PC-3 (cell line): ENCODE measurements around the gene ZNF835. TPM values are rescaled to one million over a fixed set of nuclear protein-coding genes. Genes with fewer than 3 reads are reported as not detected.

ENCODE experiments used
- ATAC-seq: fragments of 200-7000 bp; cut with Tn5 transposase; 2 replicates; pipeline ENCODE4 v1.9.1; 2020; ENCODE audit warnings: mild to moderate bottlenecking, moderate library complexity
- Bru-seq: library from RNA; stranded (reverse); fragments of 400-500 nt; gene quantifications from one replicate; lab custom pipeline; 2021; lab: Mats Ljungman, UMichigan
- BruChase-seq, 2 experiments: library from RNA; stranded (reverse); fragments of 400-500 nt; gene quantifications; one replicate each; lab custom pipeline; 2021; lab: Mats Ljungman, UMichigan
- BruUV-seq: library from RNA; stranded (reverse); fragments of 400-500 nt; replicated peaks from 2 replicates; lab custom pipeline; 2021; lab: Mats Ljungman, UMichigan
- CTCF ChIA-PET: fragments of 300-600 bp; sonication (Branson Sonifier 250); formaldehyde crosslinking; loops from one replicate; lab custom pipeline; 2022; ENCODE audit warnings: antibody characterized with exemption; lab: Charles Lee
- POLR2A ChIA-PET: fragments of 300-600 bp; sonication (Branson Sonifier 250); formaldehyde crosslinking; loops from one replicate; lab custom pipeline; 2022; ENCODE audit warnings: antibody characterized with exemption; ENCODE audit not compliant: unreplicated experiment; lab: Charles Lee
- DNase-seq: peaks from one replicate; pipeline ENCODE4 v3.0.0-alpha.2; 2015
- H2AFZ ChIP-seq: fragments of 300-600 bp; sonication (generic); 2 replicates; pipeline ENCODE4 v1.6.0; 2016; ENCODE audit warnings: antibody characterized with exemption, low read length
- H3F3A ChIP-seq: fragments of 300-600 bp; sonication (generic); one replicate; pipeline ENCODE4 v1.6.0; 2017; ENCODE audit warnings: antibody characterized with exemption, low read length, control low read depth, mild to moderate bottlenecking; ENCODE audit not compliant: unreplicated experiment
- H3K27ac ChIP-seq: fragments of 300-600 bp; sonication (generic); 2 replicates; pipeline ENCODE4 v1.5.1; 2016; ENCODE audit warnings: mild to moderate bottlenecking, low read length
- H3K27me3 ChIP-seq: fragments of 300-600 bp; sonication (generic); 2 replicates; pipeline ENCODE4 v1.6.1; 2016; ENCODE audit warnings: low read length, mixed read lengths
- H3K36me3 ChIP-seq: fragments of 300-600 bp; sonication (generic); 2 replicates; pipeline ENCODE4 v1.6.1; 2016; ENCODE audit warnings: low read depth, mixed run types, low read length, mixed read lengths
- H3K4me1 ChIP-seq: fragments of 300-600 bp; sonication (generic); 2 replicates; pipeline ENCODE4 v1.5.1; 2016; ENCODE audit warnings: low read length; ENCODE audit not compliant: insufficient read depth
- H3K4me2 ChIP-seq: fragments of 300-600 bp; sonication (generic); 2 replicates; pipeline ENCODE4 v1.6.0; 2016; ENCODE audit warnings: low read length
- H3K4me3 ChIP-seq: fragments of 300-600 bp; sonication (generic); 2 replicates; pipeline ENCODE4 v1.5.1; 2016; ENCODE audit warnings: mild to moderate bottlenecking, low read length, mixed read lengths
- H3K79me2 ChIP-seq: fragments of 300-600 bp; sonication (generic); 2 replicates; pipeline ENCODE4 v1.6.1; 2017; ENCODE audit warnings: low read length, mixed read lengths
- H3K9ac ChIP-seq: fragments of 300-600 bp; sonication (generic); 2 replicates; pipeline ENCODE4 v1.6.0; 2016; ENCODE audit warnings: mild to moderate bottlenecking, low read length
- H3K9me2 ChIP-seq: fragments of 300-600 bp; sonication (generic); replicated peaks from 2 replicates; pipeline ENCODE4 v1.6.1; 2016; ENCODE audit warnings: mixed run types, low read length, mixed read lengths
- H3K9me3 ChIP-seq: fragments of 300-600 bp; sonication (generic); 2 replicates; pipeline ENCODE4 v1.6.1; 2016; ENCODE audit warnings: low read length, mixed read lengths
- H4K20me1 ChIP-seq: fragments of 300-600 bp; sonication (generic); 2 replicates; pipeline ENCODE4 v1.6.1; 2016; ENCODE audit warnings: low read length, mixed read lengths
- CTCF ChIP-seq: fragments of 300-600 bp; sonication (generic); conservative IDR thresholded peaks from 2 replicates; pipeline ENCODE4 v1.5.1; 2017; ENCODE audit warnings: antibody characterized with exemption, low read depth, mild to moderate bottlenecking, low read length
- EZH2 ChIP-seq: fragments of 300-600 bp; sonication (generic); IDR thresholded peaks from one replicate; pipeline ENCODE4 v1.6.1; 2017; ENCODE audit warnings: antibody characterized with exemption, mild to moderate bottlenecking, low read length; ENCODE audit not compliant: unreplicated experiment
- EZH2phosphoT487 ChIP-seq: fragments of 300-600 bp; sonication (generic); IDR thresholded peaks from 2 replicates; pipeline ENCODE4 v1.6.1; 2018; ENCODE audit warnings: mild to moderate bottlenecking, antibody characterized with exemption, low read length, borderline replicate concordance
- intact Hi-C: fragments of 100-400 bp; cut with micrococcal nuclease; formaldehyde crosslinking; loops from 2 replicates; pipeline ENCODE4 v1.9.0; 2023
- long read RNA-seq: library from polyadenylated mRNA; unstranded; transcript quantifications from one replicate; pipeline ENCODE4 v2.0.0, GENCODE V29; 2021; ENCODE audit not compliant: unreplicated experiment
- total RNA-seq: library from RNA; depleted of rRNA; stranded (reverse); fragments of >200 nt; gene quantifications from 2 replicates; pipeline ENCODE4 v1.2.3, GENCODE V29; 2014; rRNA removed

The ZNF835 gene
- total RNA-seq (not detected in 2 replicates), Bru-seq, nascent RNA (not detected), BruChase-seq, experiment 1, labeled RNA remaining after a 6-hour chase (percentile 7 among the genes with signal in this experiment), BruChase-seq, experiment 2, labeled RNA remaining after a 2-hour chase (not detected)
- long read RNA-seq: 0 reads

DNA sequence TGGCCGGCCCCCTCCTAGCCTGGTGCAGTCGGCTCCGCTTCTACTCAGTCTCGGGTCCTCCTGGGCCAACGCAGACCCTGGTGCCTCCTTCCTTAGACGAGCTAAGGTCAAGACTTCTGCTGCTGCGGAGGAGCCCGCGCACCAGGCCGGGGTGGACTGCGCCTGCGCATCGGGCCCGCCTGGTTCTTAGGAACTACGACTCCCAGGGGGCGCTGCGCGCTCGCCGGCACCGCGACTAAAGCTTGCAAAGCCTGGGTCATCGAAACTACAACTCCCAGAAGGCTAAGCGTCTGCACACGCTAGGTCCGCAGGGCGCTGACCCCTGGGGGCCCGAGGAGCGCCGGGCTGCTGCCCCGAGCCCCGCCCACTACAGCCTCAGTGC lies at the start of gene ZNF835:
Gene ZNF835, minus strand, starts transcription at position 145 of the 382 bp plus-strand sequence. CDS start 6,559 bp downstream, outside the sequence.
- ChIA-PET POLR2A (no interaction called here), CTCF (no interaction called here)
- H3F3A ChIP-seq: no peaks in the 10 kb centered on the region
- no peak within 1 kb of the TSS for H3K4me2 ChIP-seq
- ATAC-seq: no peak
- H3K9me3 ChIP-seq: peaks cover 47% of the 10 kb centered on the region
- DNase-seq: no peak
- no peaks in the 10 kb centered on the region for H3K9me2 ChIP-seq
- no TSS peak for BruUV-seq
- H2AFZ ChIP-seq: no peak within 1 kb of the TSS
- intact Hi-C loops: no loop called here
- H3K27me3 ChIP-seq: no peaks in the 10 kb centered on the region
- H3K79me2 ChIP-seq: no peaks in the 10 kb centered on the region
- no peak within 1 kb of the TSS for H3K9ac ChIP-seq
- no peak for TF ChIP-seq CTCF
- no peak for TF ChIP-seq EZH2
- no peak for TF ChIP-seq EZH2phosphoT487
- H3K4me3 ChIP-seq: no peak within 1 kb of the TSS
- H3K27ac ChIP-seq: no peak within 1 kb of the TSS
- no peaks in the 10 kb centered on the region for H3K36me3 ChIP-seq
- H3K4me1 ChIP-seq: no peaks in the 10 kb centered on the region
- H4K20me1 ChIP-seq: no peaks in the 10 kb centered on the region

- TF ChIP-seq EZH2: no peak
- TF ChIP-seq CTCF: no peak
- no peak for TF ChIP-seq EZH2phosphoT487
- no TSS peak for BruUV-seq
- H3K9ac ChIP-seq: no peak overlapping the region
- H4K20me1 ChIP-seq: no peaks in the 10 kb centered on the region
- H3K9me2 ChIP-seq: no peaks in the 10 kb centered on the region
- DNase-seq (no peak), ATAC-seq (no peak)
- H3K36me3 ChIP-seq: no peaks in the 10 kb centered on the region
- H3K4me1 ChIP-seq: no peaks in the 10 kb centered on the region
- H3K27ac ChIP-seq: no peak overlapping the region
- H3K9me3 ChIP-seq: peaks cover 27% of the 10 kb centered on the region
- no peaks in the 10 kb centered on the region for H3K27me3 ChIP-seq
- intact Hi-C loops: loop anchor here (10.0 kb wide), 1 partner anchor 115 kb away; no protein-coding TSS in a partner anchor
- H2AFZ ChIP-seq: no peak overlapping the region
- no peaks in the 10 kb centered on the region for H3F3A ChIP-seq
- CTCF ChIA-PET: no interaction called here
- H3K4me3 ChIP-seq: no peak overlapping the region
- no peaks in the 10 kb centered on the region for H3K79me2 ChIP-seq
- POLR2A ChIA-PET: no interaction called here
- no peak overlapping the region for H3K4me2 ChIP-seq
Measured at GRCh38 chr19:56720281-56720680, 48.7 kb upstream of the ZNF835 start.

DNA sequence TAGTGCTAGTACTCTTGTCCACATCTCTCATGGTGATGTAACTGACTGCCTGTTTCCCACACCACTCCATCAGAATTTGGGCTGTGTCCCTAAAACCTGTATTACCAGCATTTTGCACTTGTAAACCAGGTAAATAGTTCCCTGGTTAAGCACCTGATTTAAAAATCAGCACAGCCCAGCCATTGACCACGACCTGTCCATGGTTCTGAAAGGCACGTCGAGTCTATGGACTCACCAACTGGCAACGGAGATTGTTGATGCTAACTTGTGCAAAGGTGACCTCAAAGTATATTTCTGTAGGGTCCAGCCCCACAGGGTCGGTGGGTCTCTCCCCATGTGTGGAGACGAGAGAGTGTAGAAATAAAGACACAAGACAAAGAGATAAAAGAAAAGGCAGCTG lies 46.7 kb upstream of the ZNF835 start:
- no peaks in the 10 kb centered on the region for H3F3A ChIP-seq
- H3K4me2 ChIP-seq: no peak overlapping the region
- BruUV-seq: no TSS peak
- no peaks in the 10 kb centered on the region for H3K79me2 ChIP-seq
- ChIA-PET POLR2A (no interaction called here), CTCF (no interaction called here)
- ATAC-seq: no peak
- intact Hi-C loops: no loop called here
- H3K36me3 ChIP-seq: no peaks in the 10 kb centered on the region
- no peak overlapping the region for H3K9ac ChIP-seq
- no peaks in the 10 kb centered on the region for H3K4me1 ChIP-seq
- H2AFZ ChIP-seq: no peak overlapping the region
- DNase-seq: no peak
- no peaks in the 10 kb centered on the region for H4K20me1 ChIP-seq
- no peak overlapping the region for H3K4me3 ChIP-seq
- TF ChIP-seq EZH2phosphoT487: no peak
- TF ChIP-seq EZH2: no peak
- TF ChIP-seq CTCF: no peak
- H3K27ac ChIP-seq: no peak overlapping the region
- no peaks in the 10 kb centered on the region for H3K27me3 ChIP-seq
- no peaks in the 10 kb centered on the region for H3K9me2 ChIP-seq
- peaks cover 28% of the 10 kb centered on the region for H3K9me3 ChIP-seq
